Keratinocyte (primary cell): ENCODE measurements around the gene BTBD17. TPM values are rescaled to one million over a fixed set of nuclear protein-coding genes. Genes with fewer than 3 reads are reported as not detected.

Experiments
- DNase-seq: peaks from one replicate; pipeline ENCODE4 v3.0.0-alpha.2; 2011; ENCODE audit warnings: low read depth, missing footprints, low spot score
- FAIRE-seq: peaks from 2 replicates; lab custom pipeline; 2011; peaks lifted over from hg19 to GRCh38; lab: Jason Lieb, UNC
- H2AFZ ChIP-seq: 2 replicates; pipeline ENCODE4 v1.6.0; 2012; ENCODE audit warnings: low read length, control low read depth, inconsistent platforms; ENCODE audit not compliant: control insufficient read depth
- H3K27ac ChIP-seq: 2 replicates; pipeline ENCODE4 v1.5.1; 2011; ENCODE audit warnings: low read length; ENCODE audit not compliant: control insufficient read depth, insufficient read depth
- H3K27me3 ChIP-seq: 3 replicates; pipeline ENCODE4 v1.6.0; 2011; ENCODE audit warnings: low read length; ENCODE audit not compliant: control insufficient read depth, insufficient read depth; ENCODE audit errors: extremely low read depth
- H3K36me3 ChIP-seq, 2 experiments: 2 replicates in 1 of 2; 3 replicates in 1 of 2; pipeline ENCODE4 v1.5.1; 2011; ENCODE audit warnings: low read length in 2 of 2, mild to moderate bottlenecking in 1 of 2; ENCODE audit not compliant: control insufficient read depth in 2 of 2, insufficient read depth in 2 of 2; ENCODE audit errors: extremely low read depth in 1 of 2
- H3K4me1 ChIP-seq: 3 replicates; pipeline ENCODE4 v1.5.1; 2011; ENCODE audit warnings: low read length; ENCODE audit not compliant: control insufficient read depth, insufficient read depth; ENCODE audit errors: extremely low read depth
- H3K4me2 ChIP-seq: 3 replicates; pipeline ENCODE4 v1.6.0; 2011; ENCODE audit warnings: low read depth, low read length; ENCODE audit not compliant: control insufficient read depth, insufficient read depth; ENCODE audit errors: extremely low read depth
- H3K4me3 ChIP-seq, 3 experiments: fragments of 200-600 bp in 1 of 3; sonication (generic) in 1 of 3; 2 replicates in 2 of 3; 3 replicates in 1 of 3; pipeline ENCODE4 v1.5.1; 2011 to 2016; ENCODE audit warnings: low read length in 3 of 3, mild to moderate bottlenecking in 3 of 3, control low read depth in 2 of 3, inconsistent platforms in 1 of 3, low read depth in 1 of 3, mixed read lengths in 1 of 3, mixed run types in 1 of 3, moderate library complexity in 1 of 3; ENCODE audit not compliant: control insufficient read depth in 2 of 3, insufficient read depth in 2 of 3; ENCODE audit errors: extremely low read depth in 1 of 3
- H3K79me2 ChIP-seq: 2 replicates; pipeline ENCODE4 v1.6.0; 2012; ENCODE audit warnings: low read length; ENCODE audit not compliant: control insufficient read depth, insufficient read depth
- H3K9ac ChIP-seq: 3 replicates; pipeline ENCODE4 v1.6.0; 2011; ENCODE audit warnings: low read length; ENCODE audit not compliant: control insufficient read depth, insufficient read depth; ENCODE audit errors: extremely low read depth
- H3K9me1 ChIP-seq: 3 replicates; pipeline ENCODE4 v1.6.0; 2011; ENCODE audit warnings: low read length; ENCODE audit not compliant: control insufficient read depth, insufficient read depth; ENCODE audit errors: extremely low read depth
- H3K9me3 ChIP-seq: 2 replicates; pipeline ENCODE4 v1.5.1; 2012; ENCODE audit warnings: low read depth, low read length; ENCODE audit not compliant: control insufficient read depth
- H4K20me1 ChIP-seq: 3 replicates; pipeline ENCODE4 v1.6.0; 2011; ENCODE audit warnings: low read length; ENCODE audit not compliant: control insufficient read depth, insufficient read depth; ENCODE audit errors: extremely low read depth
- EZH2 ChIP-seq: IDR thresholded peaks from one replicate; pipeline ENCODE4 v1.6.1; 2012; ENCODE audit warnings: inconsistent platforms, mild to moderate bottlenecking, low read length, moderate library complexity
- dilution Hi-C: fragments of 300-500 bp; cut with MboI; formaldehyde crosslinking; loops from one replicate; pipeline ENCODE4 v1.7.0; 2020; ENCODE audit warnings: low sequenced_read_pairs; ENCODE audit not compliant: extremely low pct_ligation_motif_present
- polyA plus RNA-seq, 5 experiments: library from polyadenylated mRNA; depleted of rRNA in 3 of 5; stranded (reverse) in 3 of 5; stranded (forward) in 1 of 5; unstranded in 1 of 5; fragments of >200 nt; gene quantifications; 1 replicate in 1 of 5; 2 replicates in 3 of 5; 3 replicates in 1 of 5; pipeline versions ENCODE4 v1.2.1 to v1.2.3, GENCODE V29; 2011 to 2012; ENCODE audit warnings: missing spikeins in 2 of 5, low read depth in 1 of 5, low replicate concordance in 1 of 5
- TF ChIP-seq, protein P1 (sequence below), 3 experiments: IDR thresholded peaks in 1 of 3; conservative IDR thresholded peaks in 1 of 3; optimal IDR thresholded peaks in 1 of 3; 2 replicates in 2 of 3; 3 replicates in 1 of 3; pipeline versions ENCODE3 to v1.5.1; 2011; ENCODE audit warnings: low read length in 3 of 3, mild to moderate bottlenecking in 3 of 3, moderate library complexity in 2 of 3, control low read depth in 1 of 3, inconsistent platforms in 1 of 3; ENCODE audit not compliant: insufficient read depth in 2 of 3; ENCODE audit errors: extremely low read depth in 1 of 3

BTBD17 gene
- polyA plus RNA-seq, 1 donor (not counting 4 experiments of a cell fraction or from before 2014, with no cell fraction given) = not detected

DNA sequence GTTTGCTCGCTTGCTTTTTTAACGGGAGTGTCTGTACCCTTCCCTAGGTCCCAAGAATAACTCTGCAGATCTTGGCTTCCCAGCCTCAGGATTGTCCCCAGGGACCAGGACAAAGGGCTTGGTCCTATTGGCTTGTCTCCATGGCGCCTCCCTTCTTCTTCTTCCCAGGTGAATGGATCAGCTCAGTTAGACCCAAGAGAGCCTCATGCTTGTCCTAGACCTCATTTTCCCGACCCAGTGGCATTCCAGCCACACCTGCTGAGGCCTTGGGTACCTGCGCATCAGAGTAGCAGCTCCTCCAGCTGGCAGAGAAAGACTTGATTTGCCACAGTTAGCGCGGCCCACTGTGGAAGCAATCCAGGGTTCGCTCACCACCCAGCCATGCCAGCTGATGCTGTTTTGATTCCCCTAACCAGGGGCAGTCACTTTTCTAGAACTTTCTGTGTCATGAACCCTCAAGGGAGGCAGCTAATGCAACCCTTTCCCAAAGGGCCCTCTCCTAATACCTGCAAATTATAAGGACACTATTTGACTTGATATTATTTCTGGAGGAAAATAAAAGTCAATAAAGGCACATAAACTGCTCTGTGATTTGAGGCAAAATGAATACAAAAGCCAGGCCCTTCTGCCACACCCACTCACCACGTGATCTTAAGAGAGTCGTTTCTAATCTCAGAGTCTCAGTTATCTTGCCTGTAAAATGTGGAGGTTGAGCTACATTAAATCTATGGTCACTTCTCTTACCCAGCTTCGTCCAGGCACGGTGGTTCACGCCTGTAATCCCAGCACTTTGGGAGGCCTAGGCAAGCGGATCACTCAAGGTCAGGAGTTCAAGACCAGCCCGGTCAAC is 19.5 kb upstream of the BTBD17 start:
- dilution Hi-C loops = no loop called here
- no peak for DNase-seq
- Histone ChIP-seq H3K9ac (no peak overlapping the region), H3K9me1 (no peaks in the 10 kb centered on the region), H3K9me3 (no peaks in the 10 kb centered on the region), H3K4me3 (no peak overlapping the region), H3K4me1 (peaks cover 18% of the 10 kb centered on the region), H3K36me3 (no peaks in the 10 kb centered on the region), H3K27me3 (no peaks in the 10 kb centered on the region), H3K79me2 (no peaks in the 10 kb centered on the region), H4K20me1 (no peaks in the 10 kb centered on the region), H2AFZ (no peak overlapping the region), H3K27ac (no peak overlapping the region), H3K4me2 (no peak overlapping the region)
- FAIRE-seq = no peak
- TF ChIP-seq, protein P1, sequence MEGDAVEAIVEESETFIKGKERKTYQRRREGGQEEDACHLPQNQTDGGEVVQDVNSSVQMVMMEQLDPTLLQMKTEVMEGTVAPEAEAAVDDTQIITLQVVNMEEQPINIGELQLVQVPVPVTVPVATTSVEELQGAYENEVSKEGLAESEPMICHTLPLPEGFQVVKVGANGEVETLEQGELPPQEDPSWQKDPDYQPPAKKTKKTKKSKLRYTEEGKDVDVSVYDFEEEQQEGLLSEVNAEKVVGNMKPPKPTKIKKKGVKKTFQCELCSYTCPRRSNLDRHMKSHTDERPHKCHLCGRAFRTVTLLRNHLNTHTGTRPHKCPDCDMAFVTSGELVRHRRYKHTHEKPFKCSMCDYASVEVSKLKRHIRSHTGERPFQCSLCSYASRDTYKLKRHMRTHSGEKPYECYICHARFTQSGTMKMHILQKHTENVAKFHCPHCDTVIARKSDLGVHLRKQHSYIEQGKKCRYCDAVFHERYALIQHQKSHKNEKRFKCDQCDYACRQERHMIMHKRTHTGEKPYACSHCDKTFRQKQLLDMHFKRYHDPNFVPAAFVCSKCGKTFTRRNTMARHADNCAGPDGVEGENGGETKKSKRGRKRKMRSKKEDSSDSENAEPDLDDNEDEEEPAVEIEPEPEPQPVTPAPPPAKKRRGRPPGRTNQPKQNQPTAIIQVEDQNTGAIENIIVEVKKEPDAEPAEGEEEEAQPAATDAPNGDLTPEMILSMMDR (optimal IDR thresholded peaks at IDR 0.05 in 1 of 3, IDR thresholded peaks at IDR 0.05 in 1 of 3, conservative IDR thresholded peaks at IDR 0.05 in 1 of 3; ENCODE audit: extremely low read depth in 1 of 3, insufficient read depth in 2 of 3, low read length in 3 of 3) = no peak
- TF ChIP-seq EZH2 = no peak

DNA sequence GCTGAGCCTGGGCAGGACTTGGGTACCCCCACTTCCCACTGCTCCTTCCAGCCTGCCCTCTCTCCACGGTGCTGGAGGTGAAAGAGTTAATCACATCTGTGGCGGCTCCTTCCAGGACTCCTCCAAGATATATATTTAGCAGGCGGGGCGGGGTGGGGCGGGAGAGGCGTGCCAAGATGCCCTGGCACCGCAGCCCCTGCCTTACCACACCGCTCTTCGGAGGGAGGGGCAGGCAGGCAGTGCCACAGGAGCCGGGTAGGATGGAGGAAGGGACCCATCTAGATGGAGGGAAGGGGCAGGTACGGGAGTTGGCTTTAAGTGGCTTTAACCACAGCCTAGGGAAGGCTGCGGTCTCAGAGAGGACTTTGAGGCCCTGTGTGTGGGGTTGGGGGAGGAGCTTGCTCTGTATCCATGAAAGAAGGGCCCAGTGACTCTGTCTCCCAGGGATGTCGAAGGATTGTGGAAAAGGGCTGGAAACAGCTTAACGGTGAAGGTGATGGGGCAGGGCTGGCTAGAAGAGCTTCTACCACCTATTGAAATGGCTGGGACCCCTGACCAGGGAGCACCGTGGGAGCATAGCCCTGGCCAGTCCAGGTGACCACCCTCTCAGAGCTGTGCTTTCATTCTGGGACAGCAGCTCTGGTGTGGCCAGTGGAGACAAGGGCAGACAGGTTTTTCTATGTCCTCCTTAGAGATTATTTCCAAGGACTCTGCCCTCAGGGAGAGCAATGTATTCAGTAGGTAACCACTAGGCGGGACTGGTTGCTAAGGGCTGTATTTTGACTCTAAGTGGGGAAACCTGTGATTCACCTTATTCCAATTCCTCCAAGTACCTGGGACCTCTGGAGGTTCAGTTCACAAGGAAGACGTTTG is 18.7 kb upstream of the BTBD17 start:
- H3K36me3 ChIP-seq = no peaks in the 10 kb centered on the region
- H3K79me2 ChIP-seq = no peaks in the 10 kb centered on the region
- FAIRE-seq (peak; percentile 86), DNase-seq (peak; percentile 38)
- peaks cover 18% of the 10 kb centered on the region for H3K4me1 ChIP-seq
- H3K9me1 ChIP-seq = no peaks in the 10 kb centered on the region
- H3K4me3 ChIP-seq = no peak overlapping the region
- H3K27me3 ChIP-seq = no peaks in the 10 kb centered on the region
- H3K4me2 ChIP-seq = peak overlapping the region; percentile 56
- dilution Hi-C loops = no loop called here
- H3K27ac ChIP-seq = no peak overlapping the region
- H4K20me1 ChIP-seq = no peaks in the 10 kb centered on the region
- H3K9ac ChIP-seq = no peak overlapping the region
- TF ChIP-seq, protein P1 (optimal IDR thresholded peaks at IDR 0.05 in 1 of 3, IDR thresholded peaks at IDR 0.05 in 1 of 3, conservative IDR thresholded peaks at IDR 0.05 in 1 of 3; ENCODE audit: extremely low read depth in 1 of 3, insufficient read depth in 2 of 3, low read length in 3 of 3) = peak; percentile 6 to 68 (median 57)
- no peak for TF ChIP-seq EZH2
- peak overlapping the region; percentile 19 for H2AFZ ChIP-seq
- no peaks in the 10 kb centered on the region for H3K9me3 ChIP-seq
